NOMO-1 treated with DMSO at 0.1 percent for 48 hours (cell line): ENCODE data around the gene RASL10A.

Experiments used
- DNase-seq: peaks from one replicate; lab custom pipeline; 2025; ENCODE audit not compliant: unreplicated experiment; lab: John Stamatoyannopoulos, UW

RASL10A gene

DNA sequence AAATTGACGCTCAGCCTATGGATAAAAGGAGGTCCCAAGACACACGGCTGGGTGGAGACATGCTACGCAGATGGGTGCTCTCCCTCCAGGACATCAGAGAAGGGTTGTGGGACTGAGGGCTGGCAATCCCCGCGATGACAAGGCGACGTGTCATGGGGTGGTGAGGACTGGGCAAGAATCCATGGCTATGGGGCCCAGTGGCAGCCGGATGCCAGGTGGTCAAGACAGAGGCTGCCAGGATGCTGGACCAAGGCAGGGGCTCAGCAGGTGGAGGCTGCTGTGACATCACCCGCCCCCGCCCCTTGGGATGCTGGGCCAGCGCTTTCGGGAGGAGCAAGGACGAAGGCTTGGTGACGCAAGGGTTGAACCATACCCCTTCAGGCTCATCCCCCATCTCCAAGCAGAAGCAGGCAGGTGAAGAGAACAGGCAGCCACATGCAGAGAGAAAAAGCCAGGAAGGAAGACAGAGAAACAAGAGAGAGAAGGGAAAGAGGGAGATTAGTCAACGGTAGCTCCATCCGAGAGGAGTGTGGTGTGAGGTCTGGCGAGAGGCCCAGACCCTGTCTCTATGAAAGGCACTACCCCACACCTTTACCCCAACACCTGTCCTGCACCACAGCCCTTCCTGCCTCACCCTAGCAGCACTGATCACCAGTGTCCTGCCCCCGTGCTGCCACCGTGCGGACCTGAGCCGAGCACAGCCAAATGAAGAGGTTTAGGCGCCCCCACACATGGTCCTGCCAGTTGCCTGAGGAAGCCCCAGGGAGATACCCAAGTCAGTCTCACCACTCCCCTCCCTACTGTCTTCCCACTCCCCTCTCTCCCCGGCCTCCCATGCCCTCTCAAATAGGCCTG lies 24.1 kb upstream of the RASL10A start:
- DNase-seq = no peak

DNA sequence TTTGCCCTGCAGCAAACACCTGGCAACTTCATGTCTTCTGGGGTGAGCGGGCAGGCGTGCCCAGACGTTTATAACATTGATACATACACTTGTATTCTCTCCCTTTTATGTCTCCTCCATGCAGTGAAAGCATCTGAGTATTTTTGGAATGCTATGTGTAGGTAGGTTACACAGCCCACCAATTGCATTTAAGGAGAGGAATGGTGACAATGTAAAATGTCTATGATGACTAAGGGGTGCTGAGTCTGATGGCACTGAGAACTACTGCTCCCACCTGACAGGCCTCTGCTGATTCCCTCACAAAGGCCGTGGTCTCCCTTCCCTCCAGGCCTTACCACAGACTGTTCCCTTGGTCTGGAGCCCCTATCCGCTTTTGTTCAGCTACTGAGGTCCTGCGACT lies 22.9 kb upstream of the RASL10A start:
- DNase-seq = no peak

- DNase-seq = no peak
Measured at GRCh38 chr22:29337631-29338284, 22.3 kb upstream of the RASL10A start.

DNA sequence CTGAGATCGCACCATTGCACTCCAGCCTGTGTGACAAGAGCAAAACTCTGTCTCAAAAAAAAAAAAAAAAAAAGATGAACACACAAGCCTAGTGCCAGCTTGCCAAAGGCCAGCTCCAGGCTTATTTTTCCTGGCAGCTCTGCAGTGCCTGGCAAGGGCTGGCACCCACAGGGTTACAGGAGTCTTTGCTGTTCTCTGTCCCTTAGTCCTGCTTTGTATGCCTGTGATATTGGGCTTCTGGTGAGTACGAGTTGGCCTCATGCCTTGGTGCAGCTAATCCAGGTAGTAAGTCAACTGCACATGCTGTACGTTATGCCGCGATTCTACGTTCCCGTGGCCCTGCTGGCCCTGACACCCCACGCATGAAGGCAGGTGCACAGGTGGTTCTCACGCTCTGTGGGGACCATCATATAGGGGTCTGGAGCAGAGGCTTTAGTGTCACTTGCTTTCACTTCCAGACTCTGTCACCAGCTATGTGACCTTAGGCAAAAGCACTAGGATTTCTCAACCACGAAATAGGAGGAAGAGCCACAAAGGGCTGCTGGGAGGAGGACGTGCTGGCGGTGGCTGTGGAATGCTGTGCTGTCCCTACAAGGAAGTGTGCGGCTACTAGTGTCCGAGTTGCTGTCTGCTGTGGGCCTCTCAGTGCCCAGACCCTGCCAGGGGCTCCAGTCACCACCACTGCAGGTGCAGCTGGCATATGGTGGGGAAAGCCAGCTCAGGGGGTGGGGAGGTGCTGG lies 21.4 kb upstream of the RASL10A start:
- no peak for DNase-seq

DNA sequence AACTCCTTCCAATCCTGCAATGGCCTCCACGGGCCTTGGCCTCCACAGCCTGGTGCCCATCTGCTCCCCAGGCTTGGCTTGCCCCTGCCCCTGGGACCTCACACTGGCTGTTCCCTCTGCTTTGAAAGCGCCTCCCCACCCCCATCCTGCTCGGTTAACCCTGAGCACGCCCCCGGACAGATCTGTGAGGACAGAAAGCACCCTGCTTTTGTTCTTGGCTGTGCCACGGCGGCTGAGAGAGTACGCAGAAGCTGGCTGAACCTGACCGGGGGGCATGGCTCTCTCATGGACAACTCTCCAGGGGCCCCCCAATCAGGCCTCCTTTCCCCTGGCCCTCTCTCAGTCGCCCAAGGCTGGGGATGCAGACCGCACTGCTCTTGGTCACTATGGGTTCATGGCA lies 20.2 kb upstream of the RASL10A start:
- DNase-seq = no peak

DNA sequence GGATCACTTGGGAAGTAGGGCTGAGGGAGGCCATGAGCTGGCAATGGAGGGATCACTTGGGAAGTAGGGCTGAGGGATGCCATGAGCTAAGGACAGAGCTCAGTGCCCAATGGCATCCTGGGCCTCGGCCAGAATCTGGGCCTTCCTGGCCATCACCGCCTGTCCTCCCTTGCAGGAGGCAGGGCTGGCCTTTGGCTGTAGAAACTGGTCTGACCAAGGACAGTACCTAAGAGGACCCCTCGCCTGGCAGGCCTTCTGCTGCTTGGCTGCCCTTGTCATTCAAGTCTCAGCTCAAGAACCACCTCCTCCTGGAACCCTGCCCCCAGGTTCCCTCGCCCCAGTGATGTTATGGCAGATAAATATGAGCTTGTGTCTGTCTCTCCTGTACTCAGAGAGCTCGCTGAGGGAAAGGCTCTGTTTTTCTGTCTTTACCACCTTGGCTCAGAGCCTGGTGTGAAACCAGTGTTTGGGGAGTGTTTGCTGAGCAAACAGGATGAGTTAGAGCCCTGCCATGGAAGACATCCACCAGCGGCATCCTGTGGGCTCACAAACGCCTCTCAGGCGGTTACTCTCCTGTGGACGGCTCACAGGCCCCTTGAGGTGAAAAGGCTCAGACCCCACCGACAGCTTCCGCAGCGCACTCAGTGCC lies 19.3 kb upstream of the RASL10A start:
- no peak for DNase-seq

- no peak for DNase-seq
Measured at GRCh38 chr22:29334148-29334547, 18.7 kb upstream of the RASL10A start.

- DNase-seq = no peak
Measured at GRCh38 chr22:29332886-29333496, 17.5 kb upstream of the RASL10A start.

DNA sequence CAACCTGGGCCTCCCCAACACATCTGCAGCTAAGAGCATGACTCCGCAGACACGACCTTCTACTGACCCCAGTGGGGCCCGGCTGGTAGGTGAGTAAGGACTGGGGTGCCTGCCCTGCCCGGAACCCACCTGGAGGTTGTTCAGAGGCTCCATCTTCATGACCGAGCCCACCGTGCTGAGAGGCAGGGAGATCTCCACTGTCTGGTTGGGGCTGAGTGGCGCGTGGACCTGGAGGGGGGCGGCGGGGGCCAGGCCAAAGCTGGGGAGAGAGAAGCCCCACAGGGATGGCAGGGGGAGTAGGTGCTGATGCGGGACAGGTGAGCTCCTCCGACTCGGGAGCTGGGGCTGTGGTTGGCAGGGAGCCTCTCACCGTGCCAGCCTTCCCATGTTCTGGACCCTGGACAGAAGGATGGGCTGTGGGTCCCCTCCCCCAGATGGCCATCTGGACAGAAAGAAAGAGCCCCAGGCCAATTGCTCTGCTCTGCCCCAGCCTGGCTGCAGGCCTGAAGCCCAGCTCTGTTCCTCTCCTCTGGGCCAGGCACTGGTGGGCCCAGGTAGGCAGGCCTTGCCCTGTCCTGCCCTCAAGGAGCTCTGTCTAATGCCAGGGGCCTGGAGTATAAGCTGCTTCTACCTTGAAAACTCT lies 16.3 kb upstream of the RASL10A start:
- no peak for DNase-seq

GRCh38 chr22:29331213-29331612 lies 15.7 kb upstream of the RASL10A start:
- no peak for DNase-seq

DNA sequence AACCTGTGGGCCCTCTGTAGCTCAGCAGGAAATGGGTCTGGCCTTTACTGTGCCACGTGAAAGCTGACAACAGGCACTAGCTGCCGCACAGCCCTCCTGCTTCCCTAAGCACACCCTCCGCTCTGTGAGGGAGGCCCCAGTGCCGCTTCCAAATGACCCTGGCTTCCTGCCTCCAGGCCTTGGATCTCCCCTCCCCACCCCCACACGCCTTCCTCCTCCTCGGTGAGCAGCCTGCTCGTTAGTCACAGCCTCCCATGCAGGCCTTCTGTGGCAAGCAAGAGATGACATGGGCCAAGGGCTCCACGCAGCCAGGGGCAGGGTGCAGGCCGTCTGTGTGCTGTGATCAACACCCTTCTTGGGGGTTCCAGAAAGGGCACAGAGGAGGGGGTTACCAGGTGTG lies 15.3 kb upstream of the RASL10A start:
- peak; percentile 100 for DNase-seq

DNA sequence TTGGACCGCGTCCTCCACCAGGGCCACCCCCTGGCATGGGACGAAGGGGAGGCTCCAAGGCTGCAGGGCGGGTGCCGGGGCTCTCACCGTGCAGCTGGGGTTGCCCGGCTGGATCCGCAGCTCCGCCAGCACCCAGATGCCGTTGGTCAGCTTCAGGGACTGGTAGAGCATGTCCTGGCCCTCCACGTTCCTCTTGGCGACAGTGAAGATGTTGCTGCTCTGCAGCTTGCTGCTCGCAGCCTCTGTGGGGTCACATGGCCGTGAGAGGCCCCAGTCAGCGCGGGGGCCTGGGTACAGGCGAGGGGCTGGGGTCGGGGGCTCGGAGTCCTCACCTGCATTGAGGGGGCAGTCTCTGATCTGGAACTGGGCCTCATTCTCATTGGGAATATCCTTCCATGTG lies 14.8 kb upstream of the RASL10A start:
- no peak for DNase-seq

- no peak for DNase-seq
Measured at GRCh38 chr22:29329581-29329980, 14.1 kb upstream of the RASL10A start.

DNA sequence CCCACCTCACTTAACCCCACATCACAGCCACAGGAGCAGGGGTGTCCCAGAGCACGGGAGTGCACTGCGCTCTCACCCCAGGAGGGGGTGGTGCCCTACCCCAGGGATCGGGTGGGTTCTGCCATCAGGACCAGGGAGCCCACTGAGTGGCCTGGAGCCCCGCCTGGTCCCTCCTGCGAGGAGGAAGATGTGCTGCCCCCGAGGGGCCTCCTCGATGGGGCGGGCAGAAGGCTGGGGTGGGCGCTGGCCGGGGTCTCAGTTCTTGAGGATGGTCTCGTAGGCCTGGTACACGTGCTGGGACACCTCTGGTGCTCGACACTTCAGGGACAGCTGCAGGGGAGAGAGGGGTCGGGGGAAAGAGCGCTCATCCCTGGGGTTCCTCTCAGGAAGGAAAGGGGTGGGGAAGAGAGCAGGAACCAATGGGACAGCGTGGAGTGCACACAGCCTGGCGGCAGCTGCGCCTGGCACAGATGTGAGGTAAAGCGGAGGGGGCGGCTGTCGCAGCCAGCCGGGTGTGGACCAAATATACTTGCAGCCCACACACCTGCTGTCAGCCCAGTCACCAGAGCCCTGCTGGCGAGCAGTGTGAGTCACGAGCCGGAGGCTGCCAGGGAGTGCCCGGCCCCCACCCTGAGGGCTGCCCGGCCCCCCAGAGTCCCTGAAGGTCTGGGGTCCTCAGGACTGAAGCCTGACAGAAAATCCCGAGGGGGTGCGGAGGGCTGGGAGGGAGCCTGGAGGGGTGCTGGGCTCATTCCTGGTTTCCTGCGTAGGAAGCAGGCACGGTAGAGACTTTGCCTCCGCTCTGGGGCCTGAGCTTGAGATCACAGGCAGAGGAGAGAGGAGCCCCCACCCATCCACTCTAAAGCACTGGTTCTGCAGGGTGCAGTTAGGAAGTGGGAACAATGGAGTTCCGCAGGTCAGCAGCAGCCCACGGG lies 13.3 kb upstream of the RASL10A start:
- no peak for DNase-seq

DNA sequence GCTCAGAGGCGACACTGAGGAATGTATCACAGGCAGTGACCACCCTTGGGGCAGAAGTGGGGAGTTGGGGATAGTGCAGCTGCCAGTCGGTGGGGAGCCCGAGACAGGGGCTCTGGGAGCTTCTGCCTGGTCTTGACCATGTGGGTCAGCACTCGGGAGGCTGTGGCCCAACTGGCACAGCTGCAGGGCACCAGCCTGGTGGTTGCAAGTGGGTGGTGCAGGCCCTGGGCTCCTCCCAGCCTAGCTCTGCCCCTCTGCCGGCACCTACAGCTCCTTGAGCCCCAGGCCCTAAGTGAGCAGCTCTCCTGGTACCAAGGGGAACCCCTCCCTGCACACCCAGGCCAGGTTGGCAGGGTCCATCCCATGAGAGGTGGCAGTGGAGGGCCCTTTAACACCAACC lies 12.6 kb upstream of the RASL10A start:
- DNase-seq = no peak

GRCh38 chr22:29327089-29327764 lies 11.7 kb upstream of the RASL10A start:
- DNase-seq = no peak

- no peak for DNase-seq
Measured at GRCh38 chr22:29326481-29326880, 11.0 kb upstream of the RASL10A start.

DNA sequence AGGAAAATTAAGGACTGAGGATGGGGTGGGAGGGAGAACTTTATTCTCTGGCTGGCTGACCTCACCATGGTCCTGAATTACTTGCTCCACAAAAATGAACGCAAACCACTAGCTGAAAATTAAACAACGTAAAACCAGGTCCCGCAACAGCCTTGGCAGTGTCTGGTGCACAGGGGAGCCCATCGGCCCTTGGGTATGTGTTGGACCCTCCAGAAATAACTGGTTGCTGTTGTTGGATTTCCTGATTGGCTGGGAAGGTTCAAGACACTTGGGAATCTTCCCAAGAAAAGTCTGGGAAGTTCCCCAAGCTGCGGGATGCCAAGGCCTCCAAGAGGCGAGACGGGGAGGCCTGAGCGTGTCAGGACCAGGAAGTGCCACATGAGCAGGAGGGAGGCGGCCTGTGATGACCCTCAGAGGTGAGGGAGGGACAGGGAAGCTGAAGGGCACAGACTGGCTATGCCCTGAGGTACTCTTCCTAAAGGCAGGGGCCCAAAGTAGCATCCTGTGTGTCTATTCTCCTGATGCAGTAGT lies 10.4 kb upstream of the RASL10A start:
- DNase-seq = no peak

GRCh38 chr22:29325356-29325755 lies 9.9 kb upstream of the RASL10A start:
- DNase-seq = no peak
